HepG2 (cell line): ENCODE data around the gene NEURL1. TPM values are rescaled to one million over a fixed set of nuclear protein-coding genes. Genes with fewer than 3 reads are reported as not detected.

Source experiments
- ATM ChIP-seq: fragments of 450-650 bp; IDR thresholded peaks from 2 replicates; pipeline ENCODE4 v1.7.1; 2017; ENCODE audit warnings: mild to moderate bottlenecking, borderline replicate concordance
- ATRX ChIP-seq: sonication (generic); formaldehyde crosslinking; IDR thresholded peaks from 2 replicates; pipeline ENCODE4 v1.4.0; 2020; ENCODE audit warnings: missing genetic modification reagents, borderline replicate concordance
- CHD4 ChIP-seq: fragments of 200-600 bp; sonication (generic); IDR thresholded peaks from 2 replicates; pipeline ENCODE4 v1.7.0; 2017; ENCODE audit warnings: mild to moderate bottlenecking, low read length, borderline replicate concordance
- FOXC1 ChIP-seq: sonication (generic); formaldehyde crosslinking; IDR thresholded peaks from 2 replicates; pipeline ENCODE4 v1.8.0; 2022; ENCODE audit warnings: mild to moderate bottlenecking, missing genetic modification reagents, borderline replicate concordance
- NR2C2 ChIP-seq: sonication (generic); formaldehyde crosslinking; IDR thresholded peaks from 2 replicates; pipeline ENCODE4 v1.4.0; 2020; ENCODE audit warnings: missing genetic modification reagents, mild to moderate bottlenecking, moderate library complexity, borderline replicate concordance
- SMAD1 ChIP-seq: sonication (generic); formaldehyde crosslinking; IDR thresholded peaks from 2 replicates; pipeline ENCODE4 v1.4.0; 2020; ENCODE audit warnings: missing genetic modification reagents, low read depth, mild to moderate bottlenecking, borderline replicate concordance
- ZNF331 ChIP-seq: sonication (generic); formaldehyde crosslinking; IDR thresholded peaks from 2 replicates; pipeline ENCODE4 v1.4.0; 2020; ENCODE audit warnings: missing genetic modification reagents
- ZNF839 ChIP-seq: sonication (generic); formaldehyde crosslinking; IDR thresholded peaks from 2 replicates; pipeline ENCODE4 v1.4.0; 2020; ENCODE audit warnings: missing genetic modification reagents, mild to moderate bottlenecking, borderline replicate concordance
- polyA plus RNA-seq, 8 experiments: library from polyadenylated mRNA; depleted of rRNA in 3 of 8; stranded (reverse) in 7 of 8; unstranded in 1 of 8; fragments of >200 nt; fragmentation: Illumina TruSeq in 4 of 8; extraction: Trizol in 4 of 8; gene quantifications; 2 replicates each; pipeline versions ENCODE4 v1.2.1 to v1.2.3, GENCODE V29; 2011 to 2016; ENCODE audit warnings: low read depth in 4 of 8, missing spikeins in 1 of 8, mixed read lengths in 1 of 8; ENCODE audit not compliant: insufficient read depth in 1 of 8
- total RNA-seq, 5 experiments: library from RNA; depleted of rRNA; stranded (reverse); fragments of >200 nt; fragmentation: Illumina TruSeq; extraction: Trizol; gene quantifications; 2 replicates each; pipeline ENCODE4 v1.2.3, GENCODE V29; 2016; ENCODE audit warnings: low read depth in 1 of 5
- TF ChIP-seq, protein P1 (sequence below): sonication (generic); formaldehyde crosslinking; IDR thresholded peaks from 2 replicates; pipeline ENCODE4 v1.4.0; 2020; ENCODE audit warnings: missing genetic modification reagents
- TF ChIP-seq, protein P2 (sequence below): sonication (generic); formaldehyde crosslinking; IDR thresholded peaks from 2 replicates; pipeline ENCODE4 v1.4.0; 2020; ENCODE audit warnings: mild to moderate bottlenecking, missing genetic modification reagents
- TF ChIP-seq, protein P3 (sequence below), 2 experiments: sonication (generic) in 1 of 2; formaldehyde crosslinking in 1 of 2; IDR thresholded peaks; 2 replicates each; pipeline versions ENCODE4 v1.6.1 to v1.9.0; 2014 to 2022; ENCODE audit warnings: antibody characterized with exemption in 1 of 2, borderline replicate concordance in 1 of 2, inconsistent platforms in 1 of 2, low read depth in 1 of 2, missing genetic modification reagents in 1 of 2

The NEURL1 gene
- total and polyA plus RNA-seq, 2 of the 13 experiments (the other 11 are each of a cell fraction or from before 2014, with no cell fraction given) = not detected

DNA sequence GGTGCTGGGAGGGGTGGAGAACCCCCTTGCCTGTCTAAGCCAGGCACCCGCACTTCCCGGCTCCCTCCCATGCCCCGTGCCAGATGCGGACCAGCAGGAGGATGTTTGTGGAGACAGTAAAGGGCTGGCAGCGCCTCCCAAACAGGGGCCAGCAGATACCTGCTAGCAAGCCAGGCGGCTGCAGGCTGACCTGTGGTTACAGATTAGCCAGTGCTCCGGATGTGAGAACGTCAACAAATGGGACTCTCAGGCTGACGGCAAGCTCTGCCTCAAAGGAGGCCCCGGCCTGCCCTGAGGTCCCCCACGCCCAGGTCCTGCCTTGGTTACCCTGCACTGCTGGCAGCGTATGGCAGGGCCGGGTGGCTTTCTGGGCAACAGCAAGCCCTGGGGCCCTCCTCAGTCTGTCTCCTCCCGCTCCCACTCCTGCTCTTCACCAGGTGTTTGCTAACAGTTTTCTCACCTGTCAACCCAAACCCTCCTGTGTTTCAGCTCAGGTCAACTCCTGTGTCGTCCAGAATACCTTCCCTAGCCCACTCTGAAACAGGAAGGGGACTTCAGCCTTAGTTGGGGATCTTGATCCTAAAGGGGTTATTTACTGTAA is 85.4 kb downstream of the NEURL1 start (continued):
- TF ChIP-seq, protein P1, sequence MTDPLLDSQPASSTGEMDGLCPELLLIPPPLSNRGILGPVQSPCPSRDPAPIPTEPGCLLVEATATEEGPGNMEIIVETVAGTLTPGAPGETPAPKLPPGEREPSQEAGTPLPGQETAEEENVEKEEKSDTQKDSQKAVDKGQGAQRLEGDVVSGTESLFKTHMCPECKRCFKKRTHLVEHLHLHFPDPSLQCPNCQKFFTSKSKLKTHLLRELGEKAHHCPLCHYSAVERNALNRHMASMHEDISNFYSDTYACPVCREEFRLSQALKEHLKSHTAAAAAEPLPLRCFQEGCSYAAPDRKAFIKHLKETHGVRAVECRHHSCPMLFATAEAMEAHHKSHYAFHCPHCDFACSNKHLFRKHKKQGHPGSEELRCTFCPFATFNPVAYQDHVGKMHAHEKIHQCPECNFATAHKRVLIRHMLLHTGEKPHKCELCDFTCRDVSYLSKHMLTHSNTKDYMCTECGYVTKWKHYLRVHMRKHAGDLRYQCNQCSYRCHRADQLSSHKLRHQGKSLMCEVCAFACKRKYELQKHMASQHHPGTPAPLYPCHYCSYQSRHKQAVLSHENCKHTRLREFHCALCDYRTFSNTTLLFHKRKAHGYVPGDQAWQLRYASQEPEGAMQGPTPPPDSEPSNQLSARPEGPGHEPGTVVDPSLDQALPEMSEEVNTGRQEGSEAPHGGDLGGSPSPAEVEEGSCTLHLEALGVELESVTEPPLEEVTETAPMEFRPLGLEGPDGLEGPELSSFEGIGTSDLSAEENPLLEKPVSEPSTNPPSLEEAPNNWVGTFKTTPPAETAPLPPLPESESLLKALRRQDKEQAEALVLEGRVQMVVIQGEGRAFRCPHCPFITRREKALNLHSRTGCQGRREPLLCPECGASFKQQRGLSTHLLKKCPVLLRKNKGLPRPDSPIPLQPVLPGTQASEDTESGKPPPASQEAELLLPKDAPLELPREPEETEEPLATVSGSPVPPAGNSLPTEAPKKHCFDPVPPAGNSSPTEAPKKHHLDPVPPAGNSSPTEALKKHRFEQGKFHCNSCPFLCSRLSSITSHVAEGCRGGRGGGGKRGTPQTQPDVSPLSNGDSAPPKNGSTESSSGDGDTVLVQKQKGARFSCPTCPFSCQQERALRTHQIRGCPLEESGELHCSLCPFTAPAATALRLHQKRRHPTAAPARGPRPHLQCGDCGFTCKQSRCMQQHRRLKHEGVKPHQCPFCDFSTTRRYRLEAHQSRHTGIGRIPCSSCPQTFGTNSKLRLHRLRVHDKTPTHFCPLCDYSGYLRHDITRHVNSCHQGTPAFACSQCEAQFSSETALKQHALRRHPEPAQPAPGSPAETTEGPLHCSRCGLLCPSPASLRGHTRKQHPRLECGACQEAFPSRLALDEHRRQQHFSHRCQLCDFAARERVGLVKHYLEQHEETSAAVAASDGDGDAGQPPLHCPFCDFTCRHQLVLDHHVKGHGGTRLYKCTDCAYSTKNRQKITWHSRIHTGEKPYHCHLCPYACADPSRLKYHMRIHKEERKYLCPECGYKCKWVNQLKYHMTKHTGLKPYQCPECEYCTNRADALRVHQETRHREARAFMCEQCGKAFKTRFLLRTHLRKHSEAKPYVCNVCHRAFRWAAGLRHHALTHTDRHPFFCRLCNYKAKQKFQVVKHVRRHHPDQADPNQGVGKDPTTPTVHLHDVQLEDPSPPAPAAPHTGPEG (CRISPR knock-in tag) = no peak
- TF ChIP-seq FOXC1 (CRISPR knock-in tag) (peak; percentile 78; the same call in 1 of the 2 replicates), NR2C2 (peak; percentile 45), SMAD1 (no peak), CHD4 (no peak), ATM (no peak), ATRX (no peak), ZNF839 (CRISPR knock-in tag) (no peak), ZNF331 (peak; percentile 68; the same call in 1 of the 2 replicates)
- TF ChIP-seq, protein P2, sequence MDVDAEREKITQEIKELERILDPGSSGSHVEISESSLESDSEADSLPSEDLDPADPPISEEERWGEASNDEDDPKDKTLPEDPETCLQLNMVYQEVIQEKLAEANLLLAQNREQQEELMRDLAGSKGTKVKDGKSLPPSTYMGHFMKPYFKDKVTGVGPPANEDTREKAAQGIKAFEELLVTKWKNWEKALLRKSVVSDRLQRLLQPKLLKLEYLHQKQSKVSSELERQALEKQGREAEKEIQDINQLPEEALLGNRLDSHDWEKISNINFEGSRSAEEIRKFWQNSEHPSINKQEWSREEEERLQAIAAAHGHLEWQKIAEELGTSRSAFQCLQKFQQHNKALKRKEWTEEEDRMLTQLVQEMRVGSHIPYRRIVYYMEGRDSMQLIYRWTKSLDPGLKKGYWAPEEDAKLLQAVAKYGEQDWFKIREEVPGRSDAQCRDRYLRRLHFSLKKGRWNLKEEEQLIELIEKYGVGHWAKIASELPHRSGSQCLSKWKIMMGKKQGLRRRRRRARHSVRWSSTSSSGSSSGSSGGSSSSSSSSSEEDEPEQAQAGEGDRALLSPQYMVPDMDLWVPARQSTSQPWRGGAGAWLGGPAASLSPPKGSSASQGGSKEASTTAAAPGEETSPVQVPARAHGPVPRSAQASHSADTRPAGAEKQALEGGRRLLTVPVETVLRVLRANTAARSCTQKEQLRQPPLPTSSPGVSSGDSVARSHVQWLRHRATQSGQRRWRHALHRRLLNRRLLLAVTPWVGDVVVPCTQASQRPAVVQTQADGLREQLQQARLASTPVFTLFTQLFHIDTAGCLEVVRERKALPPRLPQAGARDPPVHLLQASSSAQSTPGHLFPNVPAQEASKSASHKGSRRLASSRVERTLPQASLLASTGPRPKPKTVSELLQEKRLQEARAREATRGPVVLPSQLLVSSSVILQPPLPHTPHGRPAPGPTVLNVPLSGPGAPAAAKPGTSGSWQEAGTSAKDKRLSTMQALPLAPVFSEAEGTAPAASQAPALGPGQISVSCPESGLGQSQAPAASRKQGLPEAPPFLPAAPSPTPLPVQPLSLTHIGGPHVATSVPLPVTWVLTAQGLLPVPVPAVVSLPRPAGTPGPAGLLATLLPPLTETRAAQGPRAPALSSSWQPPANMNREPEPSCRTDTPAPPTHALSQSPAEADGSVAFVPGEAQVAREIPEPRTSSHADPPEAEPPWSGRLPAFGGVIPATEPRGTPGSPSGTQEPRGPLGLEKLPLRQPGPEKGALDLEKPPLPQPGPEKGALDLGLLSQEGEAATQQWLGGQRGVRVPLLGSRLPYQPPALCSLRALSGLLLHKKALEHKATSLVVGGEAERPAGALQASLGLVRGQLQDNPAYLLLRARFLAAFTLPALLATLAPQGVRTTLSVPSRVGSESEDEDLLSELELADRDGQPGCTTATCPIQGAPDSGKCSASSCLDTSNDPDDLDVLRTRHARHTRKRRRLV = no peak
- TF ChIP-seq, protein P3, sequence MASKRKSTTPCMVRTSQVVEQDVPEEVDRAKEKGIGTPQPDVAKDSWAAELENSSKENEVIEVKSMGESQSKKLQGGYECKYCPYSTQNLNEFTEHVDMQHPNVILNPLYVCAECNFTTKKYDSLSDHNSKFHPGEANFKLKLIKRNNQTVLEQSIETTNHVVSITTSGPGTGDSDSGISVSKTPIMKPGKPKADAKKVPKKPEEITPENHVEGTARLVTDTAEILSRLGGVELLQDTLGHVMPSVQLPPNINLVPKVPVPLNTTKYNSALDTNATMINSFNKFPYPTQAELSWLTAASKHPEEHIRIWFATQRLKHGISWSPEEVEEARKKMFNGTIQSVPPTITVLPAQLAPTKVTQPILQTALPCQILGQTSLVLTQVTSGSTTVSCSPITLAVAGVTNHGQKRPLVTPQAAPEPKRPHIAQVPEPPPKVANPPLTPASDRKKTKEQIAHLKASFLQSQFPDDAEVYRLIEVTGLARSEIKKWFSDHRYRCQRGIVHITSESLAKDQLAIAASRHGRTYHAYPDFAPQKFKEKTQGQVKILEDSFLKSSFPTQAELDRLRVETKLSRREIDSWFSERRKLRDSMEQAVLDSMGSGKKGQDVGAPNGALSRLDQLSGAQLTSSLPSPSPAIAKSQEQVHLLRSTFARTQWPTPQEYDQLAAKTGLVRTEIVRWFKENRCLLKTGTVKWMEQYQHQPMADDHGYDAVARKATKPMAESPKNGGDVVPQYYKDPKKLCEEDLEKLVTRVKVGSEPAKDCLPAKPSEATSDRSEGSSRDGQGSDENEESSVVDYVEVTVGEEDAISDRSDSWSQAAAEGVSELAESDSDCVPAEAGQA (IDR thresholded peaks at IDR 0.05; ENCODE audit: low read depth) = no peak
- TF ChIP-seq, protein P3 (CRISPR knock-in tag; IDR thresholded peaks at IDR 0.05; ENCODE audit: borderline replicate concordance) = no peak
